ENCODE data around the gene EFNA3. TPM values are rescaled to one million over a fixed set of nuclear protein-coding genes. Genes with fewer than 3 reads are reported as not detected.

Gene EFNA3
- total and polyA plus RNA-seq, 2 of the 4 experiments (the other 2 are of a cell fraction), result 0.72 to 1.6 TPM

DNA sequence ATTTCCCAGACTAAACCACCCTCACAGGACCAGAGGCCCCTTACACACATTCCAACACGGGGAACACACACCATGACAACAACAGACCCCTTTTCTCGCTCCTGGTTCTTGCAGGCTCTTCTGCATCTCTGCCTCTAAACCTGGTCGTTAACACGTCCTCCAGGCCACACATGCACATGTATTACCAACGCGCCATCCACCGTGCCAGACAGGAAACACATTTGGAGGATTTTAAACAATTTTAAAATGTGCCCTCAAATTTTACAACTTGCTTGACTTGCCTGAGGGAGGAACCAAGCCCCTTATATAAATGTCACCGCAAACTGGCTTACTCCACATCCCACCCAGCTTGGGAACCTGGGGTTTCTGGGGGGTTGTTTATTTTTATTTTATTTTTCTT lies 32.2 kb downstream of the EFNA3 start:
- H3K36me3 ChIP-seq (ENCODE audit: control insufficient read depth, insufficient read depth, low read length), result no peaks in the 10 kb centered on the region
- H2BK20ac ChIP-seq (ENCODE audit: low read depth, low read length), result no peak overlapping the region
- dilution Hi-C loops (cut with HindIII; ENCODE audit: low sequenced_read_pairs, unreplicated experiment), result no loop called here
- H3K56ac ChIP-seq (ENCODE audit: extremely low read depth, insufficient read depth, low read length), result no peak overlapping the region
- WGBS, 2 experiments (ENCODE audit: extremely low coverage in 2 of 2, insufficient read length in 1 of 2), result 83% methylated on average over 4 of the region's 8 CpGs; no CpG with 5 or more reads in 1 of the 2 experiments
- no peak overlapping the region for H3K9ac ChIP-seq (ENCODE audit: low read depth, low read length)
- H4K91ac ChIP-seq (ENCODE audit: insufficient read depth, low read depth, low read length), result no peak overlapping the region
- DNase-seq (no peak), ATAC-seq (ENCODE audit: low read depth) (no peak)
- H2BK5ac ChIP-seq (ENCODE audit: low read depth, low read length, poor library complexity, severe bottlenecking), result no peak overlapping the region
- no peak overlapping the region for H3K4me3 ChIP-seq (ENCODE audit: insufficient read depth, low read depth, low read length)
- no peak overlapping the region for H3K14ac ChIP-seq (replicated peaks; ENCODE audit: low read depth, low read length)
- H2BK120ac ChIP-seq (ENCODE audit: low read depth, low read length), result no peak overlapping the region
- H3K27me3 ChIP-seq (ENCODE audit: control insufficient read depth, insufficient read depth, low read length), result peaks cover 53% of the 10 kb centered on the region
- no peak overlapping the region for H4K8ac ChIP-seq (ENCODE audit: low read depth in 2 of 2, low read length in 2 of 2)
- no peak overlapping the region for H3K27ac ChIP-seq (ENCODE audit: insufficient read depth, low read length)
- TF ChIP-seq MXI1 (IDR thresholded peaks at IDR 0.05; ENCODE audit: borderline replicate concordance, low read depth, low read length) (no peak), BHLHE40 (IDR thresholded peaks at IDR 0.05; ENCODE audit: low read depth, low read length) (no peak), RFX5 (IDR thresholded peaks at IDR 0.05; ENCODE audit: low read depth, low read length) (no peak), POLR2A (IDR thresholded peaks at IDR 0.05; ENCODE audit: low read depth, low read length) (no peak), RCOR1 (IDR thresholded peaks at IDR 0.05; ENCODE audit: insufficient replicate concordance, low read length) (no peak), MAFK (IDR thresholded peaks at IDR 0.05; ENCODE audit: low read depth, low read length) (no peak)
- TF ChIP-seq, protein P1, sequence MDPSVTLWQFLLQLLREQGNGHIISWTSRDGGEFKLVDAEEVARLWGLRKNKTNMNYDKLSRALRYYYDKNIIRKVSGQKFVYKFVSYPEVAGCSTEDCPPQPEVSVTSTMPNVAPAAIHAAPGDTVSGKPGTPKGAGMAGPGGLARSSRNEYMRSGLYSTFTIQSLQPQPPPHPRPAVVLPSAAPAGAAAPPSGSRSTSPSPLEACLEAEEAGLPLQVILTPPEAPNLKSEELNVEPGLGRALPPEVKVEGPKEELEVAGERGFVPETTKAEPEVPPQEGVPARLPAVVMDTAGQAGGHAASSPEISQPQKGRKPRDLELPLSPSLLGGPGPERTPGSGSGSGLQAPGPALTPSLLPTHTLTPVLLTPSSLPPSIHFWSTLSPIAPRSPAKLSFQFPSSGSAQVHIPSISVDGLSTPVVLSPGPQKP (IDR thresholded peaks at IDR 0.05; ENCODE audit: borderline replicate concordance, low read depth, low read length), result no peak
- TF ChIP-seq, protein P2, sequence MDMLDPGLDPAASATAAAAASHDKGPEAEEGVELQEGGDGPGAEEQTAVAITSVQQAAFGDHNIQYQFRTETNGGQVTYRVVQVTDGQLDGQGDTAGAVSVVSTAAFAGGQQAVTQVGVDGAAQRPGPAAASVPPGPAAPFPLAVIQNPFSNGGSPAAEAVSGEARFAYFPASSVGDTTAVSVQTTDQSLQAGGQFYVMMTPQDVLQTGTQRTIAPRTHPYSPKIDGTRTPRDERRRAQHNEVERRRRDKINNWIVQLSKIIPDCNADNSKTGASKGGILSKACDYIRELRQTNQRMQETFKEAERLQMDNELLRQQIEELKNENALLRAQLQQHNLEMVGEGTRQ (IDR thresholded peaks at IDR 0.05; ENCODE audit: low read depth, low read length), result no peak
- no peak overlapping the region for H4K5ac ChIP-seq (ENCODE audit: low read depth, low read length)
- no TSS peak for BruUV-seq (replicated peaks)
- H2AFZ ChIP-seq (replicated peaks; ENCODE audit: low read length, poor library complexity), result no peak overlapping the region
- H3K18ac ChIP-seq (ENCODE audit: low read depth, low read length), result no peak overlapping the region
- H3K9me3 ChIP-seq (ENCODE audit: control insufficient read depth, insufficient read depth, low read length), result no peaks in the 10 kb centered on the region
- no peaks in the 10 kb centered on the region for H3K9me1 ChIP-seq (ENCODE audit: insufficient read depth, low read length)
- in situ Hi-C loops (cut with MboI; ENCODE audit: low sequenced_read_pairs), result no loop called here
- no peaks in the 10 kb centered on the region for H3K79me1 ChIP-seq (ENCODE audit: low read depth in 1 of 2, low read length in 2 of 2)
- intact Hi-C loops (cut with micrococcal nuclease), result no loop called here
- H3K23ac ChIP-seq (ENCODE audit: low read depth, low read length), result no peak overlapping the region
- no peaks in the 10 kb centered on the region for H4K20me1 ChIP-seq (ENCODE audit: insufficient read depth, low read length)
- H3K4ac ChIP-seq (ENCODE audit: low read depth, low read length), result no peak overlapping the region
- H2AK9ac ChIP-seq (replicated peaks; ENCODE audit: low read depth, low read length, poor library complexity), result no peak overlapping the region
- CTCF ChIA-PET, result interaction anchor here (0.6 kb wide), 1 partner anchor 32 kb away, joined by 3 read pairs; no protein-coding TSS in a partner anchor
- H3K4me2 ChIP-seq (ENCODE audit: low read depth, low read length), result no peak overlapping the region
- no peak overlapping the region for H2AK5ac ChIP-seq (ENCODE audit: low read depth, low read length)
- POLR2A ChIA-PET (ENCODE audit: unreplicated experiment), result no interaction called here
- H2BK15ac ChIP-seq (ENCODE audit: low read depth, low read length), result no peak overlapping the region
- H3K4me1 ChIP-seq (ENCODE audit: control insufficient read depth, insufficient read depth, low read length), result no peaks in the 10 kb centered on the region
